Lung (tissue), 12 donors: ENCODE measurements around the gene SLC39A5. TPM values are rescaled to one million over a fixed set of nuclear protein-coding genes. Genes with fewer than 3 reads are reported as not detected.

Source experiments
- ATAC-seq: fragments of 200-7000 bp; cut with Tn5 transposase; one replicate; pipeline ENCODE4 v1.9.1; 2020; ENCODE audit warnings: moderate number of reproducible peaks; ENCODE audit not compliant: insufficient read depth, low FRiP score
- DNase-seq, 3 donors: peaks; one replicate each; pipeline ENCODE4 v3.0.0-alpha.2; 2013 to 2017
- H3K27ac ChIP-seq, 2 donors: one replicate each; pipeline ENCODE4 v1.5.1; 2013; ENCODE audit warnings: mild to moderate bottlenecking in 2 of 2, moderate library complexity in 2 of 2, control low read depth in 1 of 2, inconsistent platforms in 1 of 2, low read depth in 1 of 2, low read length in 1 of 2
- H3K27me3 ChIP-seq, 3 donors: one replicate each; pipeline ENCODE4 v1.5.1; 2013; ENCODE audit warnings: low read length in 2 of 3; ENCODE audit not compliant: control insufficient read depth in 3 of 3, insufficient read depth in 3 of 3
- H3K36me3 ChIP-seq, 4 donors: one replicate each; pipeline ENCODE4 v1.5.1; 2013; ENCODE audit warnings: low read length in 4 of 4, mild to moderate bottlenecking in 1 of 4, moderate library complexity in 1 of 4; ENCODE audit not compliant: control insufficient read depth in 4 of 4, insufficient read depth in 4 of 4
- H3K4me1 ChIP-seq, 5 donors: one replicate each; pipeline ENCODE4 v1.5.1; 2013; ENCODE audit warnings: low read length in 5 of 5, mild to moderate bottlenecking in 2 of 5, moderate library complexity in 1 of 5; ENCODE audit not compliant: control insufficient read depth in 5 of 5, insufficient read depth in 5 of 5
- H3K4me3 ChIP-seq: one replicate; pipeline ENCODE4 v1.5.1; 2013; ENCODE audit warnings: mild to moderate bottlenecking, control low read depth, moderate library complexity
- H3K9ac ChIP-seq, 2 donors: one replicate each; pipeline ENCODE4 v1.5.1; 2013; ENCODE audit warnings: low read length in 2 of 2, control low read depth in 1 of 2; ENCODE audit not compliant: insufficient read depth in 1 of 2
- H3K9me3 ChIP-seq, 4 donors: one replicate each; pipeline ENCODE4 v1.5.1; 2013; ENCODE audit warnings: low read length in 3 of 4, mild to moderate bottlenecking in 1 of 4, moderate library complexity in 1 of 4; ENCODE audit not compliant: control insufficient read depth in 4 of 4, insufficient read depth in 3 of 4
- whole genome bisulfite sequencing, 2 donors: extraction: QIAGEN DNeasy Blood & Tissue Kit; methylation state at CpG; one replicate each; pipeline ENCODE4 v1.1.7; 2013; 5-methylcytosine and 5-hydroxymethylcytosine counted together
- polyA plus RNA-seq, 2 donors: library from polyadenylated mRNA; stranded (reverse); fragments of 200-250 nt; gene quantifications; one replicate each; pipeline ENCODE4 v1.2.1, GENCODE V29; 2013
- total RNA-seq, 2 donors: library from RNA; depleted of rRNA in 1 of 2; stranded (reverse); fragments of >200 nt in 1 of 2; gene quantifications; one replicate each; pipeline ENCODE4 v1.2.1, GENCODE V29; 2014 to 2021
- TF ChIP-seq, protein P1 (sequence below): IDR thresholded peaks from 2 replicates; pipeline ENCODE4 v1.5.1; 2012; ENCODE audit warnings: mild to moderate bottlenecking; ENCODE audit errors: control extremely low read depth, extremely low read depth
- donor health status: control.
- donor health status: control.
- donor health status: Bipolar disorder and iron deficiency.
- donor health status: healthy.
- donor health status: DM: yes; HTN: yes; CAD: no.

SLC39A5 gene
- total and polyA plus RNA-seq, 4 donors: 0.13 to 1.1 (median 0.45) TPM

DNA sequence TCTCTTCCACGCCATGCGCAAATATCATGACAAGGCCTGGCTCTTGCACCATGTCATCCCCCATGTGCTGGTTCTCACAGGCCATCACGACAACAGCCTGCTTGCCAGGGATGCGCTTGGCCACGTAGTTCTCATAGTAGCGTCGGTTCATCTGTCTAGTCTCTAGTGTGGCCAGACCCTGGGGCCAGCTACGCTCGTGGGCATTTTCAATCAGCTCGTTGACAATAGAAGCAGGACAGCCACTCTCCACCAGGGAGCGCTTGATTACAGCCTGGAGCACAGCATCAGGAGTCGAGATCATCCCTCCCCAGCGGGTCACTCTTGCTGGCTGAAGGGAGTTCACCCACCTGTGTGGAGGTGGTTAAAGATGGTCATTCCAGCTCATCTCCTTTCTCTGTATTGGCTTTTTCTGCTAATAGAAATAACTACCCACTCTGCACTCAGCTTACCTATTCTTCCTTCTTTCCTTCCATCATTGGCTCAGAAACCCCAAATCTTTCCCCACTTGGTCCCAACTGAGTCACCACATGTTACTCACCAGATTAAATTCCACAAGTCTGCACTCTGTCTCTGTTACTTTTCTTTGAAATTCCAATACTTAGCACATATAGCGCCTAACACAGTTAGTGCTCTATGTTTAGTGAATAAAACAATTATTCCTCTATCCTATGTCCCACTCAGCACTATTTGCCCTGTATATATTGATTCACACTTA lies 23.2 kb upstream of the SLC39A5 start:
- Histone ChIP-seq H3K36me3 (peaks cover 36 to 49% (median 38%) of the 10 kb centered on the region in 4 donors), H3K9me3 (peaks cover 0 to 1% (median 0%) of the 10 kb centered on the region in 4 donors), H3K9ac (peak overlapping the region in 1 of 2 donors; percentile 24), H3K4me1 (no peaks in the 10 kb centered on the region), H3K27me3 (no peaks in the 10 kb centered on the region), H3K27ac (peak overlapping the region in 1 of 2 donors; percentile 28), H3K4me3 (no peak overlapping the region)
- peak; percentile 56 to 60 (median 58) for DNase-seq
- TF ChIP-seq, protein P1, sequence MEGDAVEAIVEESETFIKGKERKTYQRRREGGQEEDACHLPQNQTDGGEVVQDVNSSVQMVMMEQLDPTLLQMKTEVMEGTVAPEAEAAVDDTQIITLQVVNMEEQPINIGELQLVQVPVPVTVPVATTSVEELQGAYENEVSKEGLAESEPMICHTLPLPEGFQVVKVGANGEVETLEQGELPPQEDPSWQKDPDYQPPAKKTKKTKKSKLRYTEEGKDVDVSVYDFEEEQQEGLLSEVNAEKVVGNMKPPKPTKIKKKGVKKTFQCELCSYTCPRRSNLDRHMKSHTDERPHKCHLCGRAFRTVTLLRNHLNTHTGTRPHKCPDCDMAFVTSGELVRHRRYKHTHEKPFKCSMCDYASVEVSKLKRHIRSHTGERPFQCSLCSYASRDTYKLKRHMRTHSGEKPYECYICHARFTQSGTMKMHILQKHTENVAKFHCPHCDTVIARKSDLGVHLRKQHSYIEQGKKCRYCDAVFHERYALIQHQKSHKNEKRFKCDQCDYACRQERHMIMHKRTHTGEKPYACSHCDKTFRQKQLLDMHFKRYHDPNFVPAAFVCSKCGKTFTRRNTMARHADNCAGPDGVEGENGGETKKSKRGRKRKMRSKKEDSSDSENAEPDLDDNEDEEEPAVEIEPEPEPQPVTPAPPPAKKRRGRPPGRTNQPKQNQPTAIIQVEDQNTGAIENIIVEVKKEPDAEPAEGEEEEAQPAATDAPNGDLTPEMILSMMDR: peak; percentile 35
- ATAC-seq: peak; percentile 20
- WGBS, 2 donors: 65 to 72% methylated on average over 14 of the region's 14 CpGs

DNA sequence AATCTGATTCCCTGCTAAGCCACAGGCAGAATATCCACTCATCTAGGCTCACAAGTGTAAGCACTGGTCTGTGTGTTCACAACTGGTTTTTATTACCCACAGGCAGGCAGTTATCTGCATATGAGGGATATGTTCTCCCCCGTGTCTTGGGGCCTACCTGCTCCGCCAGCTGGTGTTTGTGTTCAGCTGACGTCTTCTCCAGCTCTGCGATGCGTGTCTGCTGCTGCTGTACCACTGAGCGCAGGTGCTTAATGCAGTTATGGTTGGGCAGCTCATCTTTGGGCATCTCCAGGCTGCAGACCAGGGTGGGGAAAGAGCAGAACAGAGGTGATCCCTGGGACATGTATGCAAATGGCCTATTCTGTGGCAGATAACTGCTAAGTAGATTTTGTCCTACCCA lies 21.8 kb upstream of the SLC39A5 start:
- no peaks in the 10 kb centered on the region for H3K27me3 ChIP-seq
- H3K4me3 ChIP-seq: no peak overlapping the region
- DNase-seq (no peak), ATAC-seq (no peak)
- TF ChIP-seq, protein P1: no peak
- H3K36me3 ChIP-seq: peaks cover 45 to 63% (median 47%) of the 10 kb centered on the region in 4 donors
- 90 to 94% methylated on average over 6 of the region's 6 CpGs for WGBS, 2 donors
- H3K9me3 ChIP-seq: peaks cover 0 to 1% (median 0%) of the 10 kb centered on the region in 4 donors
- no peaks in the 10 kb centered on the region for H3K4me1 ChIP-seq
- no peak overlapping the region for H3K27ac ChIP-seq
- H3K9ac ChIP-seq: no peak overlapping the region

DNA sequence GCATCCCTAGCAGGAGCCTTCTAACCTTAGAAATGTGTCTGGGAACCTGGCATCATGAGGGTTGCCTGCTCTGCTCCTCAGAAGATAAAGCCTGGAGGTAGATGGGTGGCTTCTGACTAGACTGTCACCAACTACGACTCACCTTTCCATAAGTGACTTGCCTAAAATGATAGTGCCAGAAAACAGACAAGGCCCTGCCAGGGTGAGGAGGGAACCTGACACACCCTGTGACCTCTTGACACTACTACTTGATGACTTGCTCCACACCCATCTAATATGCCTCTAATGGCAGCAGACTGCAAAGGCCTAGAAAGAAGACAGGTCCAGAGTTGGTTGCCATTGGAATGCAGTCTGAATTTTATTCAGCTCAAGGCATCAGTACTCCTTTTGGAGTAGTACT lies 17.5 kb upstream of the SLC39A5 start:
- Histone ChIP-seq H3K36me3 (peaks cover 39 to 59% (median 45%) of the 10 kb centered on the region in 4 donors), H3K9me3 (no peaks in the 10 kb centered on the region), H3K4me3 (no peak overlapping the region), H3K9ac (no peak overlapping the region), H3K4me1 (no peaks in the 10 kb centered on the region), H3K27me3 (no peaks in the 10 kb centered on the region), H3K27ac (no peak overlapping the region)
- 87 to 95% methylated on average over 1 of the region's 1 CpG for WGBS, 2 donors
- ATAC-seq (no peak), DNase-seq (no peak)
- TF ChIP-seq, protein P1: no peak
